ENCODE results near the gene WFDC11.
"Not testable (repeated sequence)": the region's sequence is repeated elsewhere in the genome, so short reads cannot be mapped to it uniquely, and the experiment has no call there.

WFDC11 gene

DNA sequence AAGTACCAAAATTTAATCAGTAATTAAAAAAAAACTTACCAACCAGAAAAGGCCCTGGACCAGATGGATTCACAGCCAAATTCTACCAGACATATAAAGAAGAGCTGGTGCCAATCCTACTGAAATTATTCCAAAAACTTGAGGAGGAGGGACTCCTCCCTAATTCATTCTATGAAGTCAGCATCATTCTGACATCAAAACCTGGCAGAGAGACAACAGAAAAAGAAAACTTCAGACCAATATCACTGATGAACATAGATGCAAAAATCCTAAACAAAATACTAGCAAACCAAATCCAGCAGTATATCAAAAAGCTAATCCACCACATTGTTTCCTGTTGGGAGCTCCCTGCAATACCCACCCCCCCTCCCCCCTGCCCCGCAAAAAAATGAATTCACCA, at the start of gene WFDC11:
WFDC11 (minus strand) TSS at position 101 of the 400 bp plus-strand sequence. CDS start 19,639 bp downstream, outside the sequence.
- DNase-seq (ENCODE audit: extremely low read depth, insufficient read length): no peak
- H3K36me3 ChIP-seq (ENCODE audit: control insufficient read depth, insufficient read depth, low read length): no peaks in the 10 kb centered on the region
- no peak within 1 kb of the TSS for H3K4me3 ChIP-seq (replicated peaks; ENCODE audit: low read depth, low read length)
- TF ChIP-seq CTCF (IDR thresholded peaks at IDR 0.05; ENCODE audit: insufficient read depth, low read length, poor library complexity, severe bottlenecking): no peak
- H3K27me3 ChIP-seq (replicated peaks; ENCODE audit: control insufficient read depth, insufficient read depth, low read length): no peaks in the 10 kb centered on the region

DNA sequence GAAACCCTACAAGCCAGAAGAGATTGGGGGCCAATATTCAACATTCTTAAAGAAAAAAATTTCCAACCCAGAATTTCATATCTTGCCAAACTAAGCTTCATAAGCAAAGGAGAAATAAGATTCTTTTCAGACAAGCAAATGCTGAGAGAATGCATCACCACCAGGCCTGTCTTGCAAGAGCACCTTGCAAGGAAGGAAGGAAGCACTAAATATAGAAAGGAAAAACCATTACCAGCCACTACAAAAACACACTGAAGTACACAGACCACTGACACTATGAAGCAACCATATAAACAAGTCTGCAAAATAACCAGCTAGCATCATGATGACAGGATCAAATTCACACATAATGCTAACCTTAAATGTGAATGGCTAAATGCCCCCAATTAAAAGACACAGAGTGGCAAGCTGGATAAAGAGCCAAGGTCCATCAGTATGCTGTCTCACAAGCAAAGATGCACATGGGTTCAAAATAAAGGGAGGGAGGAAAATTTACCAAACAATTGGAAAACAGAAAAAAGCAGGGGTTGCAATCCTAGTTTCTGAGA, 46.2 kb upstream of the WFDC11 start:
- not testable (repeated sequence) for H3K36me3 ChIP-seq (ENCODE audit: control insufficient read depth, insufficient read depth, low read length); H3K27me3 ChIP-seq (replicated peaks; ENCODE audit: control insufficient read depth, insufficient read depth, low read length); H3K4me3 ChIP-seq (replicated peaks; ENCODE audit: low read depth, low read length); DNase-seq (ENCODE audit: extremely low read depth, insufficient read length)

- no peak for DNase-seq (ENCODE audit: extremely low read depth, insufficient read length)
- Histone ChIP-seq H3K36me3 (ENCODE audit: control insufficient read depth, insufficient read depth, low read length) (no peaks in the 10 kb centered on the region), H3K4me3 (replicated peaks; ENCODE audit: low read depth, low read length) (no peak within 1 kb of the TSS), H3K27me3 (replicated peaks; ENCODE audit: control insufficient read depth, insufficient read depth, low read length) (no peaks in the 10 kb centered on the region; the same call in 1 of the 2 replicates)
- TF ChIP-seq CTCF (IDR thresholded peaks at IDR 0.05; ENCODE audit: insufficient read depth, low read length, poor library complexity, severe bottlenecking): no peak
Measured at GRCh38 chr20:45704969-45705637, 35.1 kb upstream of the WFDC11 start, which contains the start of gene WFDC10B. TSS of gene WFDC10B (minus strand) at chr20:45705019. CDS start at chr20:45685992, 19,027 bp downstream.

DNA sequence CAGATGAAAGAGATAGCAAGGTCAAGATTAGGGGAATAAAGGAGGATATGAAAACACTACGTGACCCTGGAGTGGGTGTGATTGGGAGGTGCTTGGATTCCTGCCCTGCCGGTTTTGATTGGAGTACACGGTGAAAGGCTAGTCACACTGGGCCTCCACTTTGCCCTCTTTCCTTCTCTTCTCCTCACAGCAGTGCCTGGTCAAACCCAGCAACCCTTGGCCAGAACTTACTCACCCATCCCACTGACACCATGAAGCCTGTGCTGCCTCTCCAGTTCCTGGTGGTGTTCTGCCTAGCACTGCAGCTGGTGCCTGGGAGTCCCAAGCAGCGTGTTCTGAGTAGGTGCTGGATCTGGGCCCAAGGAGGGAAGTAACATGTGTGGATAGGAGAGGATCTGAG, 31.8 kb upstream of the WFDC11 start, which contains the start of gene WFDC13:
WFDC13 (plus strand) TSS at position 166 of the 400 bp plus-strand sequence; CDS start at position 252, 86 bp downstream.
- TF ChIP-seq CTCF (IDR thresholded peaks at IDR 0.05; ENCODE audit: insufficient read depth, low read length, poor library complexity, severe bottlenecking): no peak
- no peak for DNase-seq (ENCODE audit: extremely low read depth, insufficient read length)
- no peaks in the 10 kb centered on the region; the same call in 1 of the 2 replicates for H3K27me3 ChIP-seq (replicated peaks; ENCODE audit: control insufficient read depth, insufficient read depth, low read length)
- no peaks in the 10 kb centered on the region for H3K36me3 ChIP-seq (ENCODE audit: control insufficient read depth, insufficient read depth, low read length)
- H3K4me3 ChIP-seq (replicated peaks; ENCODE audit: low read depth, low read length): no peak within 1 kb of the TSS

DNA sequence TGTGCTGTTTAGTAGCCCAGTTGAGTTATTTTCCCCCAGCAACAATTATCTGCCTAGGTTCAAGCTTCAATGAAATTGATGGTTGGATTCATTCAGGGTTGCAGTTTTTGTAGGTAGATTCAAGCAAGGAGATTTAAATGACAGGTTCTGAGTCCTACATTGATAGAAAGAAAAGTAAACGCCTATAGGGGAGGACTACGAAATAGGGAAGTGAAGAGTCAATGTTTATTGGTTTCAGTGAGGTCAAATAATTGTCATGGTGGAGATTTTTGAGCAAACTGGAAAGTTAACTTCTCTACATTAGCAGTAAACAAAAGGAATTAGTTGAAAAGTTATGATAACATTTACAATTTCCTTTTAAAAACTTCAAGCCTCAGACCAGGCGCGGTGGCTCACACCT, 31.1 kb upstream of the WFDC11 start:
- H3K4me3 ChIP-seq (replicated peaks; ENCODE audit: low read depth, low read length): no peak overlapping the region
- H3K36me3 ChIP-seq (ENCODE audit: control insufficient read depth, insufficient read depth, low read length): no peaks in the 10 kb centered on the region
- no peaks in the 10 kb centered on the region; the same call in 1 of the 2 replicates for H3K27me3 ChIP-seq (replicated peaks; ENCODE audit: control insufficient read depth, insufficient read depth, low read length)
- TF ChIP-seq CTCF (IDR thresholded peaks at IDR 0.05; ENCODE audit: insufficient read depth, low read length, poor library complexity, severe bottlenecking): no peak
- DNase-seq (ENCODE audit: extremely low read depth, insufficient read length): peak; percentile 13

DNA sequence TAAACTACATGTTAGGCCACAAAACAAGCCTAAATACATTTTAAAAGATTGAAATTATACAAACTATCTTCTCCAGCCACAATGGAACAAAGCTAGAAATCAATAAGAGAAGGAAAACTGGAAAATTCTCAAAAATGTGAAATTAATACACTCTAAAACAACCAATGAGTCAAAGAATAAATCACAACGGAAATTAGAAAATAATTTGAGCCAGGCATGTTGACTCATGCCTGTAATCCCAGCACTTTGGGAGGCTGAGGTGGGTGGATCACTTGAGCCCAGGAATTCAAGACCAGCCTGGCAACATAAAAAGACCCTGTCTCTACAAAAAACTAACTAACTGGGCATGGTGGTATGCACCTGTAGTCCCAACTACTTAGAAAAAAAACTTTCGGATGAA, 25.5 kb upstream of the WFDC11 start:
- no peak for TF ChIP-seq CTCF (IDR thresholded peaks at IDR 0.05; ENCODE audit: insufficient read depth, low read length, poor library complexity, severe bottlenecking)
- no peaks in the 10 kb centered on the region for H3K27me3 ChIP-seq (replicated peaks; ENCODE audit: control insufficient read depth, insufficient read depth, low read length)

DNA sequence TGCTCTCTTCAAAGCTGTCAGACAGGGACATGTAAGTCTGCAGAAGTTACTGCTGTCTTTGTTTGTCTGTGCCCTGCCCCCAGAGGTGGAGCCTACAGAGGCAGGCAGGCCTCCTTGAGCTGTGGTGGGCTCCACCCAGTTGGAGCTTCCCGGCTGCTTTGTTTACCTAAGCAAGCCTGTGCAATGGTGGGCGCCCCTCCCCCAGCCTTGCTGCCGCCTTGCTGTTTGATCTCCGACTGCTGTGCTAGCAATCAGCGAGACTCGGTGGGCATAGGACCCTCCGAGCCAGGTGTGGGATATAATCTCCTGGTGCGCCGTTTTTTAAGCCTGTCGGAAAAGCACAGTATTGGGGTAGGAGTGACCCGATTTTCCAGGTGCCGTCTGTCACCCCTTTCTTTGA, 23.3 kb upstream of the WFDC11 start:
- H3K36me3 ChIP-seq (ENCODE audit: control insufficient read depth, insufficient read depth, low read length); H3K4me3 ChIP-seq (replicated peaks; ENCODE audit: low read depth, low read length); H3K27me3 ChIP-seq (replicated peaks; ENCODE audit: control insufficient read depth, insufficient read depth, low read length); DNase-seq (ENCODE audit: extremely low read depth, insufficient read length): not testable (repeated sequence)

More for the DNA sequence above, 25.5 kb upstream of the WFDC11 start:
- H3K4me3 ChIP-seq (replicated peaks; ENCODE audit: low read depth, low read length): no peak overlapping the region
- no peaks in the 10 kb centered on the region for H3K36me3 ChIP-seq (ENCODE audit: control insufficient read depth, insufficient read depth, low read length)
- no peak for DNase-seq (ENCODE audit: extremely low read depth, insufficient read length)
